ENCODE results near the gene KLHL15.

DNA sequence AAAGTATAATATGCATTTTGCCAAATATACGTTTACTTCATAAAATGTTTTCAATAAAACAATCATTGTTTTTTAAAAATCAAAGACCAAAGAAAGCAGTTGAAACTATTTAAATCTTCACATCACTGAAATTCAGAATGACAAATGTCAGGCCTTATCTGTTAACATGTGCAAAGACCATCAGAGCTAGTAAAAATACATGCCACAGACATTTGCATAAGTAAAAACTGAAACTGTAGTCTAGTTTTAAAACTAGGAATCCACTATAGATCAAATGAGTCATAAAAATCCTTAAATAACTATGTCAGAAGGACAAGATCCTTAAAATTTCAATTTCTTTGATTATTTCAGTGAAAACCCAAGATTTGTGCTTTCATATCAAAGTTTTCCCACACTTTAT is 24.8 kb downstream of the KLHL15 start:
- TF ChIP-seq, protein P1, sequence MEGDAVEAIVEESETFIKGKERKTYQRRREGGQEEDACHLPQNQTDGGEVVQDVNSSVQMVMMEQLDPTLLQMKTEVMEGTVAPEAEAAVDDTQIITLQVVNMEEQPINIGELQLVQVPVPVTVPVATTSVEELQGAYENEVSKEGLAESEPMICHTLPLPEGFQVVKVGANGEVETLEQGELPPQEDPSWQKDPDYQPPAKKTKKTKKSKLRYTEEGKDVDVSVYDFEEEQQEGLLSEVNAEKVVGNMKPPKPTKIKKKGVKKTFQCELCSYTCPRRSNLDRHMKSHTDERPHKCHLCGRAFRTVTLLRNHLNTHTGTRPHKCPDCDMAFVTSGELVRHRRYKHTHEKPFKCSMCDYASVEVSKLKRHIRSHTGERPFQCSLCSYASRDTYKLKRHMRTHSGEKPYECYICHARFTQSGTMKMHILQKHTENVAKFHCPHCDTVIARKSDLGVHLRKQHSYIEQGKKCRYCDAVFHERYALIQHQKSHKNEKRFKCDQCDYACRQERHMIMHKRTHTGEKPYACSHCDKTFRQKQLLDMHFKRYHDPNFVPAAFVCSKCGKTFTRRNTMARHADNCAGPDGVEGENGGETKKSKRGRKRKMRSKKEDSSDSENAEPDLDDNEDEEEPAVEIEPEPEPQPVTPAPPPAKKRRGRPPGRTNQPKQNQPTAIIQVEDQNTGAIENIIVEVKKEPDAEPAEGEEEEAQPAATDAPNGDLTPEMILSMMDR (IDR thresholded peaks at IDR 0.05): no peak
- TF ChIP-seq POLR2A (IDR thresholded peaks at IDR 0.05): no peak

All from vagina (tissue), 2 donors.